ENCODE data around the gene MPZ. TPM values are rescaled to one million over a fixed set of nuclear protein-coding genes. Genes with fewer than 3 reads are reported as not detected.

MPZ gene
- total RNA-seq, 1 donor from 2014 or later = 2.6 TPM

GRCh38 chr1:161261261-161262235, 48.2 kb downstream of the MPZ start:
- peaks cover 25% of the 10 kb centered on the region for H3K27me3 Mint-ChIP-seq (ENCODE audit: unreplicated experiment)
- H3K4me3 Mint-ChIP-seq (ENCODE audit: unreplicated experiment) = no peak overlapping the region
- no peak overlapping the region for H3K27ac Mint-ChIP-seq (ENCODE audit: unreplicated experiment)
- peaks cover 6% of the 10 kb centered on the region for H3K4me1 Mint-ChIP-seq (ENCODE audit: unreplicated experiment)
- TF ChIP-seq CTCF (IDR thresholded peaks at IDR 0.05; ENCODE audit: unreplicated experiment) = no peak
- H3K9me3 Mint-ChIP-seq (ENCODE audit: unreplicated experiment) = peaks cover 11% of the 10 kb centered on the region
- peaks cover 19% of the 10 kb centered on the region for H3K36me3 Mint-ChIP-seq (ENCODE audit: low read depth, unreplicated experiment)
- DNase-seq (ENCODE audit: low spot score) = no peak

GRCh38 chr1:161260376-161261260, 49.1 kb downstream of the MPZ start:
- H3K27ac Mint-ChIP-seq (ENCODE audit: unreplicated experiment) = no peak overlapping the region
- peaks cover 11% of the 10 kb centered on the region for H3K9me3 Mint-ChIP-seq (ENCODE audit: unreplicated experiment)
- H3K36me3 Mint-ChIP-seq (ENCODE audit: low read depth, unreplicated experiment) = peaks cover 22% of the 10 kb centered on the region
- peaks cover 6% of the 10 kb centered on the region for H3K4me1 Mint-ChIP-seq (ENCODE audit: unreplicated experiment)
- DNase-seq (ENCODE audit: low spot score) = no peak
- H3K27me3 Mint-ChIP-seq (ENCODE audit: unreplicated experiment) = peaks cover 23% of the 10 kb centered on the region
- H3K4me3 Mint-ChIP-seq (ENCODE audit: unreplicated experiment) = no peak overlapping the region
- TF ChIP-seq CTCF (IDR thresholded peaks at IDR 0.05; ENCODE audit: unreplicated experiment) = no peak

GRCh38 chr1:161259765-161260164, 50.0 kb downstream of the MPZ start:
- H3K4me1 Mint-ChIP-seq (ENCODE audit: unreplicated experiment) = peaks cover 6% of the 10 kb centered on the region
- H3K9me3 Mint-ChIP-seq (ENCODE audit: unreplicated experiment) = peaks cover 11% of the 10 kb centered on the region
- DNase-seq (ENCODE audit: low spot score) = no peak
- TF ChIP-seq CTCF (IDR thresholded peaks at IDR 0.05; ENCODE audit: unreplicated experiment) = no peak
- no peak overlapping the region for H3K4me3 Mint-ChIP-seq (ENCODE audit: unreplicated experiment)
- no peak overlapping the region for H3K27ac Mint-ChIP-seq (ENCODE audit: unreplicated experiment)
- peaks cover 22% of the 10 kb centered on the region for H3K36me3 Mint-ChIP-seq (ENCODE audit: low read depth, unreplicated experiment)
- H3K27me3 Mint-ChIP-seq (ENCODE audit: unreplicated experiment) = peaks cover 23% of the 10 kb centered on the region

GRCh38 chr1:161259345-161259702, 50.4 kb downstream of the MPZ start:
- peaks cover 22% of the 10 kb centered on the region for H3K36me3 Mint-ChIP-seq (ENCODE audit: low read depth, unreplicated experiment)
- H3K4me1 Mint-ChIP-seq (ENCODE audit: unreplicated experiment) = peaks cover 6% of the 10 kb centered on the region
- peaks cover 20% of the 10 kb centered on the region for H3K27me3 Mint-ChIP-seq (ENCODE audit: unreplicated experiment)
- no peak for TF ChIP-seq CTCF (IDR thresholded peaks at IDR 0.05; ENCODE audit: unreplicated experiment)
- H3K9me3 Mint-ChIP-seq (ENCODE audit: unreplicated experiment) = peaks cover 11% of the 10 kb centered on the region
- H3K27ac Mint-ChIP-seq (ENCODE audit: unreplicated experiment) = no peak overlapping the region
- peak overlapping the region; percentile 51 for H3K4me3 Mint-ChIP-seq (ENCODE audit: unreplicated experiment)
- DNase-seq (ENCODE audit: low spot score) = no peak
